Measurements from ENCODE around the gene MKKS. TPM values are rescaled to one million over a fixed set of nuclear protein-coding genes. Genes with fewer than 3 reads are reported as not detected.

The MKKS gene
- total and polyA plus RNA-seq, 9 of the 15 experiments (the other 6 are each of a cell fraction or from before 2014, with no cell fraction given): 6.8 to 26.8 (median 12.0) TPM

GRCh38 chr20:10434832-10435812, 1.1 kb upstream of the MKKS start, which contains the start of gene SLX4IP (continued):
- no peak for TF ChIP-seq PRDM10 (IDR thresholded peaks at IDR 0.05; ENCODE audit: partially characterized antibody)
- TF ChIP-seq ZNF449 (CRISPR knock-in tag; IDR thresholded peaks at IDR 0.05): peak; percentile 34; the same call in 1 of the 2 replicates
- TF ChIP-seq ZKSCAN3 (CRISPR knock-in tag; IDR thresholded peaks at IDR 0.05): no peak
- no peak for TF ChIP-seq MCM2 (IDR thresholded peaks at IDR 0.05; ENCODE audit: low read depth)
- TF ChIP-seq PML (IDR thresholded peaks at IDR 0.05; ENCODE audit: low read length): peak; percentile 33; the same call in 1 of the 2 replicates
- no peak for TF ChIP-seq NR3C1 (CRISPR knock-in tag; IDR thresholded peaks at IDR 0.05)
- TF ChIP-seq ZBTB49 (CRISPR knock-in tag; IDR thresholded peaks at IDR 0.05; ENCODE audit: borderline replicate concordance): no peak
